Measurements from ENCODE around the gene ADSS1.

Gene ADSS1

GRCh38 chr14:104771374-104771773 lies 47.3 kb downstream of the ADSS1 start:
- Histone ChIP-seq H3K36me3 (peaks cover 50 to 95% (median 74%) of the 10 kb centered on the region in 11 experiments), H3K4me1 (peaks cover 6 to 29% (median 23%) of the 10 kb centered on the region in 10 experiments), H4K20me1 (peaks cover 2 to 89% (median 68%) of the 10 kb centered on the region in 11 experiments; a peak in 21 of 22 replicates), H3K4me2 (no peak overlapping the region), H3K9ac (no peak overlapping the region), H3K27me3 (no peaks in the 10 kb centered on the region), H3K27ac (no peak overlapping the region), H3K4me3 (0 out of 20 replicates have a peak overlapping the region, but pooled peaks of 2 of the 10 experiments have one; percentile 2 to 16), H3K9me3 (replicated peaks in 1 of 11) (peaks cover 9 to 27% (median 23%) of the 10 kb centered on the region in 11 experiments; a peak in 21 of 22 replicates)
- TF ChIP-seq Cebpa-rat (IDR thresholded peaks at IDR 0.05): no peak

- Histone ChIP-seq H3K9ac (no peak overlapping the region), H3K4me3 (no peak overlapping the region), H4K20me1 (peaks cover 10 to 97% (median 75%) of the 10 kb centered on the region in 11 experiments; a peak in 21 of 22 replicates), H3K9me3 (replicated peaks in 1 of 11) (peaks cover 9 to 27% (median 19%) of the 10 kb centered on the region in 11 experiments; a peak in 21 of 22 replicates), H3K27me3 (no peaks in the 10 kb centered on the region), H3K36me3 (peaks cover 58 to 96% (median 77%) of the 10 kb centered on the region in 11 experiments), H3K4me2 (no peak overlapping the region), H3K4me1 (peaks cover 6 to 28% (median 23%) of the 10 kb centered on the region in 10 experiments), H3K27ac (no peak overlapping the region)
- no peak for TF ChIP-seq Cebpa-rat (IDR thresholded peaks at IDR 0.05)
Measured at GRCh38 chr14:104771918-104772706, 48.1 kb downstream of the ADSS1 start.

- no peak overlapping the region for H3K4me3 ChIP-seq
- peaks cover 6 to 22% (median 19%) of the 10 kb centered on the region in 10 experiments for H3K4me1 ChIP-seq
- peaks cover 18 to 97% (median 82%) of the 10 kb centered on the region in 11 experiments for H4K20me1 ChIP-seq
- H3K9ac ChIP-seq: no peak overlapping the region
- TF ChIP-seq Cebpa-rat (IDR thresholded peaks at IDR 0.05): no peak
- H3K9me3 ChIP-seq (replicated peaks in 1 of 11): peaks cover 9 to 27% (median 19%) of the 10 kb centered on the region in 11 experiments; a peak in 21 of 22 replicates
- H3K27me3 ChIP-seq: no peaks in the 10 kb centered on the region
- no peak overlapping the region for H3K27ac ChIP-seq
- H3K36me3 ChIP-seq: peaks cover 63 to 96% (median 85%) of the 10 kb centered on the region in 11 experiments
- H3K4me2 ChIP-seq: no peak overlapping the region
Measured at GRCh38 chr14:104772707-104773504, 48.9 kb downstream of the ADSS1 start.

DNA sequence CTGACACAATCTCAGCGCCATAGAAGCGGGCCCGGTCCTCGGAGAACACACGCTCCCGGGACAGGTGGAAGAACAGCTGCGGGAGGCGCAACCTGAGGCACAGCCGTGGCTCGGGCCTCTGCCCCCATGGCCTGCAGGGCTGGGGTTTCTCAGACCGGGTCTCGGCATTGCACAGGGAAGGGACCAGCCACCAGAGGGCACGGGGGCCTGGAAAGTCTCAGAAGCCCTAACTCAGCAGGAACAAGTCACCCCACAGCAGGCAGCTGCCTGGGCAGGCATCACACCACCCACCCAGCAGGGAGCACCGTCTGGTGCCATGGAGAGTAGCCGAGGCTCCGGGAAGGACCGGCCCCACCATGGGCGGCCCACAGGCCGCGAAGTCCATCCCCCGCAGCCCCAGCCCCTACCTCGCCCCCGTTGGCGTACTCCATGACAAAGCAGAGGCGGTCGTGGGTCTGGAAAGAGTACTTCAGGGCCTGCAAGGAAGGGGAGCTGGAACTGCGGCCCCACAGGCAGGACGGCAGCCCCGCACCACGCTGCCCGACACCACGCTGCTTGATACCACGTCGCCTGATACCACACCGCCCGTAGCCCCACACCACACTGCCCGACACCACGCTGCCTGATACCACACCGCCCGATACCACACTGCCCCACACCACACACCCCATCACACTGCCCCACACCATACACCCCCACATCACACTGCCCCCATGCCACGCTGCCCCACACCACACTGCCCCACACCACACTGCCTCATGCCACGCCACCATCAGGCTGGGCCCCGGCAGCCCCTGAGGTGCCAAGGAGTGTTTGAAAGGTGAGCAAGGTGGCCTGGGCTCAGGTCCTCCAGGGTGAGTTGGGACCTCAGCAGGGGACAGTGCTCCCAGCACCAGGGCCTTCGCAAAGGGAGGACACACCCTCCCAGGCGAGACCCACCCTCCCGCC lies 49.8 kb downstream of the ADSS1 start:
- Histone ChIP-seq H3K9me3 (replicated peaks in 1 of 11) (peaks cover 9 to 27% (median 19%) of the 10 kb centered on the region in 11 experiments; a peak in 21 of 22 replicates), H3K4me3 (no peak overlapping the region), H3K36me3 (peaks cover 63 to 99% (median 90%) of the 10 kb centered on the region in 11 experiments), H3K4me1 (peaks cover 4 to 14% (median 11%) of the 10 kb centered on the region in 10 experiments), H3K27me3 (no peaks in the 10 kb centered on the region), H3K4me2 (no peak overlapping the region), H3K9ac (no peak overlapping the region), H3K27ac (no peak overlapping the region), H4K20me1 (peaks cover 26 to 100% (median 90%) of the 10 kb centered on the region in 11 experiments)
- no peak for TF ChIP-seq Cebpa-rat (IDR thresholded peaks at IDR 0.05)

GRCh38 chr14:104774453-104775072 lies 50.5 kb downstream of the ADSS1 start:
- H3K9me3 ChIP-seq (replicated peaks in 1 of 11): peaks cover 9 to 27% (median 19%) of the 10 kb centered on the region in 11 experiments; a peak in 21 of 22 replicates
- H3K4me3 ChIP-seq: no peak overlapping the region
- H3K9ac ChIP-seq: no peak overlapping the region
- H3K4me1 ChIP-seq: peaks cover 0 to 6% (median 4%) of the 10 kb centered on the region in 10 experiments; a peak in 13 of 20 replicates
- TF ChIP-seq Cebpa-rat (IDR thresholded peaks at IDR 0.05): no peak
- H3K4me2 ChIP-seq: no peak overlapping the region
- H3K36me3 ChIP-seq: peaks cover 69 to 100% (median 96%) of the 10 kb centered on the region in 11 experiments
- H4K20me1 ChIP-seq: peaks cover 34 to 100% (median 90%) of the 10 kb centered on the region in 11 experiments
- no peaks in the 10 kb centered on the region for H3K27me3 ChIP-seq
- H3K27ac ChIP-seq: no peak overlapping the region

GRCh38 chr14:104775073-104775489 lies 51.1 kb downstream of the ADSS1 start:
- Histone ChIP-seq H3K27ac (no peak overlapping the region), H3K27me3 (no peaks in the 10 kb centered on the region), H3K9me3 (replicated peaks in 1 of 11) (peaks cover 9 to 27% (median 19%) of the 10 kb centered on the region in 11 experiments; a peak in 21 of 22 replicates), H3K4me3 (no peak overlapping the region), H3K4me1 (peaks cover 0 to 1% (median 0%) of the 10 kb centered on the region in 10 experiments; a peak in 5 of 20 replicates), H3K4me2 (no peak overlapping the region), H3K36me3 (peaks cover 74 to 100% (median 96%) of the 10 kb centered on the region in 11 experiments), H4K20me1 (peaks cover 39 to 100% (median 90%) of the 10 kb centered on the region in 11 experiments), H3K9ac (no peak overlapping the region)
- no peak for TF ChIP-seq Cebpa-rat (IDR thresholded peaks at IDR 0.05)

- H3K4me1 ChIP-seq: 0 out of 20 replicates have a peak, but pooled peaks cover 0 to 3% (median 0%) of the 10 kb centered on the region in 10 experiments
- peaks cover 42 to 100% (median 90%) of the 10 kb centered on the region in 11 experiments for H4K20me1 ChIP-seq
- no peak overlapping the region for H3K27ac ChIP-seq
- H3K9me3 ChIP-seq (replicated peaks in 1 of 11): peaks cover 3 to 20% (median 13%) of the 10 kb centered on the region in 11 experiments; a peak in 21 of 22 replicates
- no peak overlapping the region for H3K9ac ChIP-seq
- no peak for TF ChIP-seq Cebpa-rat (IDR thresholded peaks at IDR 0.05)
- H3K4me3 ChIP-seq: no peak overlapping the region
- H3K4me2 ChIP-seq: no peak overlapping the region
- peaks cover 64 to 100% (median 95%) of the 10 kb centered on the region in 11 experiments for H3K36me3 ChIP-seq
- no peaks in the 10 kb centered on the region for H3K27me3 ChIP-seq
Measured at GRCh38 chr14:104776481-104776880, 52.5 kb downstream of the ADSS1 start.
